Vagina (tissue), 2 donors: ENCODE results near the gene ANO6.

Source experiments
- CTCF ChIP-seq, 3 experiments: fragments of 450-650 bp in 2 of 3; fragments of 200-600 bp in 1 of 3; sonication (generic) in 1 of 3; IDR thresholded peaks; one replicate each; pipeline ENCODE4 v1.5.1; 2017 to 2019; ENCODE audit warnings: antibody characterized with exemption in 3 of 3, mild to moderate bottlenecking in 2 of 3, moderate library complexity in 2 of 3
- POLR2A ChIP-seq, 2 donors: fragments of 450-650 bp; IDR thresholded peaks; one replicate each; pipeline ENCODE4 v1.6.1; 2017; ENCODE audit warnings: antibody characterized with exemption in 2 of 2, mild to moderate bottlenecking in 2 of 2, moderate library complexity in 2 of 2

- TF ChIP-seq CTCF (IDR thresholded peaks at IDR 0.05) (no peak), POLR2A (IDR thresholded peaks at IDR 0.05) (no peak)
These were observed 8.4 kb downstream of the ANO6 start for GRCh38 chr12:45224311-45224710.
